HepG2 (cell line): ENCODE results near the gene ATF3. TPM values are rescaled to one million over a fixed set of nuclear protein-coding genes. Genes with fewer than 3 reads are reported as not detected.

ENCODE experiments used
- ATAC-seq: fragments of 200-7000 bp; cut with Tn5 transposase; 3 replicates; pipeline ENCODE4 v1.9.1; 2020; ENCODE audit warnings: mild to moderate bottlenecking, moderate library complexity
- BruUV-seq: library from RNA; stranded (reverse); fragments of 400-500 nt; replicated peaks from 2 replicates; lab custom pipeline; 2021; lab: Mats Ljungman, UMichigan
- CTCF ChIA-PET: fragments of 300-600 bp; formaldehyde crosslinking; extraction: SDS; loops from one replicate; lab custom pipeline; 2021; ENCODE audit warnings: low total read pairs, inconsistent platforms, low intra/inter-chr PET ratio; lab: Yijun Ruan, JAX
- POLR2A ChIA-PET: fragments of 350-600 bp; sonication (Branson Sonifier 250); formaldehyde crosslinking; loops from one replicate; lab custom pipeline; 2020; ENCODE audit warnings: antibody characterized with exemption, inconsistent platforms; lab: Yijun Ruan, JAX
- DNase-seq: peaks from one replicate; pipeline ENCODE4 v3.0.0-alpha.2; 2015; ENCODE audit warnings: low spot score
- FAIRE-seq: peaks from 3 replicates; lab custom pipeline; 2011; peaks lifted over from hg19 to GRCh38; lab: Jason Lieb, UNC
- H2AFZ ChIP-seq: one replicate; pipeline ENCODE4 v1.6.1; 2011; ENCODE audit warnings: low read length, inconsistent platforms
- H3K27ac ChIP-seq: fragments of 300-600 bp; 3 replicates; pipeline ENCODE4 v1.8.0; 2011; ENCODE audit warnings: mixed run types, mild to moderate bottlenecking, mixed read lengths, low read length, inconsistent platforms; ENCODE audit not compliant: insufficient read depth; ENCODE audit errors: extremely low read length
- H3K27me3 ChIP-seq, 2 experiments: fragments of 200-600 bp in 1 of 2; 2 replicates in 1 of 2; 3 replicates in 1 of 2; pipeline versions ENCODE4 v1.6.0 to v1.8.0; 2011; ENCODE audit warnings: low read length in 2 of 2, mild to moderate bottlenecking in 2 of 2, moderate library complexity in 2 of 2, inconsistent platforms in 1 of 2; ENCODE audit not compliant: insufficient read depth in 2 of 2, control insufficient read depth in 1 of 2
- H3K36me3 ChIP-seq, 2 experiments: fragments of 200-600 bp in 1 of 2; replicated peaks in 1 of 2; 2 replicates in 1 of 2; 3 replicates in 1 of 2; pipeline versions ENCODE4 v1.5.1 to v1.8.0; 2011; ENCODE audit warnings: low read length in 2 of 2, inconsistent platforms in 1 of 2; ENCODE audit not compliant: insufficient read depth in 2 of 2, control insufficient read depth in 1 of 2
- H3K4me1 ChIP-seq: 2 replicates; pipeline ENCODE4 v1.5.1; 2012; ENCODE audit warnings: low read length, inconsistent platforms; ENCODE audit not compliant: insufficient read depth
- H3K4me2 ChIP-seq: 2 replicates; pipeline ENCODE4 v1.6.0; 2011; ENCODE audit warnings: low read depth, low read length, inconsistent platforms
- H3K4me3 ChIP-seq, 3 experiments: fragments of 200-600 bp in 1 of 3; sonication (generic), shearing (Covaris generic) in 1 of 3; replicated peaks in 1 of 3; 2 replicates each; pipeline ENCODE4 v1.5.1; 2011 to 2016; ENCODE audit warnings: low read length in 3 of 3, inconsistent platforms in 2 of 3, low read depth in 2 of 3, mild to moderate bottlenecking in 2 of 3, control low read depth in 1 of 3, mixed read lengths in 1 of 3; ENCODE audit not compliant: insufficient read depth in 1 of 3
- H3K79me2 ChIP-seq: one replicate; pipeline ENCODE4 v1.6.1; 2011; ENCODE audit warnings: low read length, inconsistent platforms; ENCODE audit not compliant: insufficient read depth
- H3K9ac ChIP-seq: 2 replicates; pipeline ENCODE4 v1.6.0; 2011; ENCODE audit warnings: mild to moderate bottlenecking, low read depth, low read length, inconsistent platforms; ENCODE audit not compliant: insufficient read depth
- H3K9me3 ChIP-seq: 2 replicates; pipeline ENCODE4 v1.5.1; 2012; ENCODE audit warnings: mild to moderate bottlenecking, low read length
- H4K20me1 ChIP-seq: 2 replicates; pipeline ENCODE4 v1.6.0; 2011; ENCODE audit warnings: inconsistent platforms, mild to moderate bottlenecking, low read length, moderate library complexity; ENCODE audit not compliant: insufficient read depth
- KLF11 ChIP-seq: IDR thresholded peaks from 2 replicates; pipeline ENCODE4 v1.6.1; 2016; ENCODE audit warnings: missing compliant biosample characterization
- MBNL3 ChIP-seq: fragments of 250-450 bp; sonication (Bioruptor Pico); conservative IDR thresholded peaks from 2 replicates; pipeline ENCODE4 v1.8.0; 2022; ENCODE audit warnings: mild to moderate bottlenecking, inconsistent platforms
- PAF1 ChIP-seq: IDR thresholded peaks from 2 replicates; pipeline ENCODE4 v1.6.1; 2016; ENCODE audit warnings: missing genetic modification reagents, missing compliant biosample characterization
- RARG ChIP-seq: sonication (generic); formaldehyde crosslinking; IDR thresholded peaks from 2 replicates; pipeline ENCODE4 v1.4.0; 2020; ENCODE audit warnings: low read depth, mild to moderate bottlenecking, missing genetic modification reagents
- REXO4 ChIP-seq: sonication (generic); formaldehyde crosslinking; IDR thresholded peaks from 2 replicates; pipeline ENCODE4 v1.8.0; 2022; ENCODE audit warnings: missing genetic modification reagents, mild to moderate bottlenecking, borderline replicate concordance
- TSC22D2 ChIP-seq: sonication (generic); formaldehyde crosslinking; IDR thresholded peaks from 2 replicates; pipeline ENCODE4 v1.5.1; 2020; ENCODE audit warnings: missing genetic modification reagents, mild to moderate bottlenecking, borderline replicate concordance
- ZNF75D ChIP-seq: sonication (generic); formaldehyde crosslinking; IDR thresholded peaks from 2 replicates; pipeline ENCODE4 v1.8.1; 2023; ENCODE audit warnings: missing genetic modification reagents, mild to moderate bottlenecking, borderline replicate concordance
- WGBS: methylation state at CpG from one replicate; pipeline ENCODE4 v1.1.6; 2017; ENCODE audit warnings: low lambda C conversion rate; 5-methylcytosine and 5-hydroxymethylcytosine counted together
- in situ Hi-C: cut with HindIII; loops from 2 replicates; pipeline ENCODE4 v1.10.0; 2017; ENCODE audit warnings: low pct_unique_long_range_greater_than_20kb; ENCODE audit not compliant: extremely low pct_ligation_motif_present
- intact Hi-C: fragments of 100-400 bp; cut with micrococcal nuclease; formaldehyde crosslinking; loops from one replicate; pipeline ENCODE4 v1.10.0; 2022; ENCODE audit not compliant: unreplicated experiment
- polyA plus RNA-seq, 8 experiments: library from polyadenylated mRNA; depleted of rRNA in 3 of 8; stranded (reverse) in 7 of 8; unstranded in 1 of 8; fragments of >200 nt; fragmentation: Illumina TruSeq in 4 of 8; extraction: Trizol in 4 of 8; gene quantifications; 2 replicates each; pipeline versions ENCODE4 v1.2.1 to v1.2.3, GENCODE V29; 2011 to 2016; ENCODE audit warnings: low read depth in 4 of 8, missing spikeins in 1 of 8, mixed read lengths in 1 of 8; ENCODE audit not compliant: insufficient read depth in 1 of 8
- total RNA-seq, 5 experiments: library from RNA; depleted of rRNA; stranded (reverse); fragments of >200 nt; fragmentation: Illumina TruSeq; extraction: Trizol; gene quantifications; 2 replicates each; pipeline ENCODE4 v1.2.3, GENCODE V29; 2016; ENCODE audit warnings: low read depth in 1 of 5
- TF ChIP-seq, protein P1 (sequence below): sonication (generic); formaldehyde crosslinking; IDR thresholded peaks from 2 replicates; pipeline ENCODE4 v1.5.0; 2020; ENCODE audit warnings: mild to moderate bottlenecking, missing genetic modification reagents, moderate library complexity
- TF ChIP-seq, protein P2 (sequence below): sonication (generic); formaldehyde crosslinking; IDR thresholded peaks from 2 replicates; pipeline ENCODE4 v1.5.1; 2020; ENCODE audit warnings: mild to moderate bottlenecking, missing genetic modification reagents, borderline replicate concordance

The ATF3 gene
- total and polyA plus RNA-seq, 2 of the 13 experiments (the other 11 are each of a cell fraction or from before 2014, with no cell fraction given): 5.0 to 13.0 TPM

DNA sequence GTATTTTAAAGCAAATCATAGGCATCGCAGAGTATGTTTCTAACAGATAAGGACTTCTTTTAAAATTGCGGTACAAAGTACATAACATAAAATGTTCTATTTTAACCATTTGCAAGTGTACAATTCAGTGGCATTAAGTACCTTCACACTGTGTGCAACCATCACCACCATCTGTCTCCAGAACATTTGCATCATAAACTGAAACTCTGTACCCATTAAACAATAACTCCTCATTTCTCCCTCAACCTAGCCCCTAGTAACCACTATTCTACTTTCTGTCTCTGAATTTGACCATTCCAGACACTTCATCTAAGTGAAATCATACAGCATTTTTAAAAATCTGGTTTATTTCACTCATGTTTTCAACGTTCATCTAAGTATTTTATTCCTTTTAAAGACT lies 16.6 kb upstream of the ATF3 start:
- H3K4me3 ChIP-seq: no peak overlapping the region
- H3K4me1 ChIP-seq: peaks cover 17% of the 10 kb centered on the region
- H3K4me2 ChIP-seq: peak overlapping the region; percentile 12; the same call in 1 of the 2 replicates
- H3K9me3 ChIP-seq: no peaks in the 10 kb centered on the region
- no peaks in the 10 kb centered on the region for H3K36me3 ChIP-seq
- no peak overlapping the region for H3K27ac ChIP-seq
- POLR2A ChIA-PET: no interaction called here
- H3K27me3 ChIP-seq: peaks cover 0 to 15% of the 10 kb centered on the region in 2 experiments; a peak in 2 of 5 replicates
- no peaks in the 10 kb centered on the region for H4K20me1 ChIP-seq
- BruUV-seq: no TSS peak
- no peak overlapping the region for H2AFZ ChIP-seq
- CTCF ChIA-PET: interaction anchor here (0.8 kb wide), 1 partner anchor 73 kb away, joined by 3 read pairs; no protein-coding TSS in a partner anchor
- no peak for DNase-seq
- ATAC-seq: no peak
- TF ChIP-seq, protein P1, sequence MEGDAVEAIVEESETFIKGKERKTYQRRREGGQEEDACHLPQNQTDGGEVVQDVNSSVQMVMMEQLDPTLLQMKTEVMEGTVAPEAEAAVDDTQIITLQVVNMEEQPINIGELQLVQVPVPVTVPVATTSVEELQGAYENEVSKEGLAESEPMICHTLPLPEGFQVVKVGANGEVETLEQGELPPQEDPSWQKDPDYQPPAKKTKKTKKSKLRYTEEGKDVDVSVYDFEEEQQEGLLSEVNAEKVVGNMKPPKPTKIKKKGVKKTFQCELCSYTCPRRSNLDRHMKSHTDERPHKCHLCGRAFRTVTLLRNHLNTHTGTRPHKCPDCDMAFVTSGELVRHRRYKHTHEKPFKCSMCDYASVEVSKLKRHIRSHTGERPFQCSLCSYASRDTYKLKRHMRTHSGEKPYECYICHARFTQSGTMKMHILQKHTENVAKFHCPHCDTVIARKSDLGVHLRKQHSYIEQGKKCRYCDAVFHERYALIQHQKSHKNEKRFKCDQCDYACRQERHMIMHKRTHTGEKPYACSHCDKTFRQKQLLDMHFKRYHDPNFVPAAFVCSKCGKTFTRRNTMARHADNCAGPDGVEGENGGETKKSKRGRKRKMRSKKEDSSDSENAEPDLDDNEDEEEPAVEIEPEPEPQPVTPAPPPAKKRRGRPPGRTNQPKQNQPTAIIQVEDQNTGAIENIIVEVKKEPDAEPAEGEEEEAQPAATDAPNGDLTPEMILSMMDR: peak; percentile 42
- TF ChIP-seq REXO4: no peak
- H3K79me2 ChIP-seq: no peaks in the 10 kb centered on the region
- no peak overlapping the region for H3K9ac ChIP-seq
- FAIRE-seq: no peak
- in situ Hi-C loops (no loop called here), intact Hi-C loops (no loop called here)
- WGBS: 12% methylated on average over 3 of the region's 3 CpGs

DNA sequence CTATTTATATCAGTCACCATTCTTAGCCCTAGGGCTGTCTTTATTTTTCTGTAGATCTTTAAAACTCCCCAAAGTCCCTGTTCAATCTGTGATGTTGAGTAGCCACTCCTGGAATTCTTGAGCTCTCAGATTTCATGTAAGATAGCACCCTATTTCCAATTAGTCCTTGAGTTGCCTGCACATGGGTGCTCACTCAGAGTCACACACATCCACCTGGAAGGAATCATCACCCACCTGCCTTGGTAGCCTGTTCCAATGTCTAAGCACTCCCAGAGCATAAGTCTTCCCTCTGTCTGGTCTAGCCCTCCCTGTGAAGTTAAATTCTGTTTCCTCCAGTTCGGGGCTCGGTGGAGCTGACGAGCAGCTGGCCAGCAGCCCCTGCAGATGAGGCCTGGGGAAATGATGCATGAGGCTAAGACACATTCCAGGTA lies 14.7 kb upstream of the ATF3 start:
- H3K4me3 ChIP-seq: no peak overlapping the region
- H3K79me2 ChIP-seq: no peaks in the 10 kb centered on the region
- H4K20me1 ChIP-seq: no peaks in the 10 kb centered on the region
- H3K27me3 ChIP-seq: peaks cover 0 to 3% of the 10 kb centered on the region in 2 experiments; a peak in 1 of 5 replicates
- H3K27ac ChIP-seq: no peak overlapping the region
- ATAC-seq (no peak), DNase-seq (no peak), FAIRE-seq (no peak)
- no peaks in the 10 kb centered on the region for H3K36me3 ChIP-seq
- intact Hi-C loops: no loop called here
- no peak overlapping the region for H3K4me2 ChIP-seq
- 51% methylated on average over 3 of the region's 3 CpGs for WGBS
- no peaks in the 10 kb centered on the region for H3K9me3 ChIP-seq
- CTCF ChIA-PET: no interaction called here
- H2AFZ ChIP-seq: no peak overlapping the region
- peaks cover 27% of the 10 kb centered on the region for H3K4me1 ChIP-seq
- POLR2A ChIA-PET: interaction anchor here (2.5 kb wide), 1 partner anchor 15 kb away, joined by 12 read pairs; the partner anchor contains the start of gene ATF3
- no peak overlapping the region for H3K9ac ChIP-seq
- BruUV-seq: no TSS peak
- in situ Hi-C loops: no loop called here
- TF ChIP-seq ZNF75D (CRISPR knock-in tag) (no peak), PAF1 (no peak), KLF11 (no peak), TSC22D2 (CRISPR knock-in tag) (no peak), MBNL3 (CRISPR knock-in tag) (no peak), RARG (no peak)
- TF ChIP-seq, protein P2, sequence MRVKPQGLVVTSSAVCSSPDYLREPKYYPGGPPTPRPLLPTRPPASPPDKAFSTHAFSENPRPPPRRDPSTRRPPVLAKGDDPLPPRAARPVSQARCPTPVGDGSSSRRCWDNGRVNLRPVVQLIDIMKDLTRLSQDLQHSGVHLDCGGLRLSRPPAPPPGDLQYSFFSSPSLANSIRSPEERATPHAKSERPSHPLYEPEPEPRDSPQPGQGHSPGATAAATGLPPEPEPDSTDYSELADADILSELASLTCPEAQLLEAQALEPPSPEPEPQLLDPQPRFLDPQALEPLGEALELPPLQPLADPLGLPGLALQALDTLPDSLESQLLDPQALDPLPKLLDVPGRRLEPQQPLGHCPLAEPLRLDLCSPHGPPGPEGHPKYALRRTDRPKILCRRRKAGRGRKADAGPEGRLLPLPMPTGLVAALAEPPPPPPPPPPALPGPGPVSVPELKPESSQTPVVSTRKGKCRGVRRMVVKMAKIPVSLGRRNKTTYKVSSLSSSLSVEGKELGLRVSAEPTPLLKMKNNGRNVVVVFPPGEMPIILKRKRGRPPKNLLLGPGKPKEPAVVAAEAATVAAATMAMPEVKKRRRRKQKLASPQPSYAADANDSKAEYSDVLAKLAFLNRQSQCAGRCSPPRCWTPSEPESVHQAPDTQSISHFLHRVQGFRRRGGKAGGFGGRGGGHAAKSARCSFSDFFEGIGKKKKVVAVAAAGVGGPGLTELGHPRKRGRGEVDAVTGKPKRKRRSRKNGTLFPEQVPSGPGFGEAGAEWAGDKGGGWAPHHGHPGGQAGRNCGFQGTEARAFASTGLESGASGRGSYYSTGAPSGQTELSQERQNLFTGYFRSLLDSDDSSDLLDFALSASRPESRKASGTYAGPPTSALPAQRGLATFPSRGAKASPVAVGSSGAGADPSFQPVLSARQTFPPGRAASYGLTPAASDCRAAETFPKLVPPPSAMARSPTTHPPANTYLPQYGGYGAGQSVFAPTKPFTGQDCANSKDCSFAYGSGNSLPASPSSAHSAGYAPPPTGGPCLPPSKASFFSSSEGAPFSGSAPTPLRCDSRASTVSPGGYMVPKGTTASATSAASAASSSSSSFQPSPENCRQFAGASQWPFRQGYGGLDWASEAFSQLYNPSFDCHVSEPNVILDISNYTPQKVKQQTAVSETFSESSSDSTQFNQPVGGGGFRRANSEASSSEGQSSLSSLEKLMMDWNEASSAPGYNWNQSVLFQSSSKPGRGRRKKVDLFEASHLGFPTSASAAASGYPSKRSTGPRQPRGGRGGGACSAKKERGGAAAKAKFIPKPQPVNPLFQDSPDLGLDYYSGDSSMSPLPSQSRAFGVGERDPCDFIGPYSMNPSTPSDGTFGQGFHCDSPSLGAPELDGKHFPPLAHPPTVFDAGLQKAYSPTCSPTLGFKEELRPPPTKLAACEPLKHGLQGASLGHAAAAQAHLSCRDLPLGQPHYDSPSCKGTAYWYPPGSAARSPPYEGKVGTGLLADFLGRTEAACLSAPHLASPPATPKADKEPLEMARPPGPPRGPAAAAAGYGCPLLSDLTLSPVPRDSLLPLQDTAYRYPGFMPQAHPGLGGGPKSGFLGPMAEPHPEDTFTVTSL (CRISPR knock-in tag): no peak
